Ishikawa (cell line): Measurements from ENCODE around the gene NKAIN2.

ENCODE experiments used
- CEBPB ChIP-seq: IDR thresholded peaks from 2 replicates; pipeline ENCODE4 v1.6.1; 2012
- EP300 ChIP-seq: IDR thresholded peaks from 2 replicates; pipeline ENCODE4 v1.6.1; 2012; ENCODE audit warnings: borderline replicate concordance
- NFIC ChIP-seq: IDR thresholded peaks from 2 replicates; pipeline ENCODE4 v1.6.1; 2012
- RAD21 ChIP-seq: IDR thresholded peaks from 2 replicates; pipeline ENCODE4 v1.6.1; 2012; ENCODE audit warnings: low read depth
- TAF1 ChIP-seq: IDR thresholded peaks from 2 replicates; pipeline ENCODE4 v1.6.1; 2012; ENCODE audit warnings: low read depth, mild to moderate bottlenecking
- TCF12 ChIP-seq: IDR thresholded peaks from 2 replicates; pipeline ENCODE4 v1.6.1; 2012; ENCODE audit warnings: low read depth
- YY1 ChIP-seq: IDR thresholded peaks from 2 replicates; pipeline ENCODE4 v1.6.1; 2012; ENCODE audit warnings: low read depth
- ZBTB7A ChIP-seq: IDR thresholded peaks from 2 replicates; pipeline ENCODE4 v1.6.1; 2012; ENCODE audit warnings: low read depth
- TF ChIP-seq, protein P1 (sequence below): IDR thresholded peaks from 2 replicates; pipeline ENCODE4 v1.6.1; 2012
- TF ChIP-seq, protein P2 (sequence below): IDR thresholded peaks from 2 replicates; pipeline ENCODE4 v1.6.1; 2012; ENCODE audit warnings: low read depth, mild to moderate bottlenecking
- TF ChIP-seq, protein P3 (sequence below): IDR thresholded peaks from 2 replicates; pipeline ENCODE4 v1.6.1; 2012

DNA sequence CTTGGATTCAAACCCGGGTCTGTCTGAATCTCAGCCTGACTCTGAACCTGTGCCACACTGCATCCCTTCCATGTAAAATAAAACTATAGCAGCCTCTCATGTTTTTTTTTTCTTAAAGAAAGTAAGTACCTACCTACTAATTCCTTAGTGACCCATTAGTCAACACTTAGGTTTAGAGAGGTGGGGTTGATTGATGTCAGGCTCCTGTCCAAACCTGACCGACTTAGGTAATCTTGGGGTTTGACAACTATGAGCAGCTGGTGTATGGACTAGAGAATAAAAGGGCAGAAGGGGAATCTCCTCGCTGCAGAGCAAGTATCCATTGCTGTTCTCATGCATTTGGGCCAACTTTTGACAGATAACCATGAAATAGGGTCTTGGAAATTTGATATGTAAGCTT, 6.5 kb downstream of the NKAIN2 start:
- no peak for TF ChIP-seq EP300
- no peak for TF ChIP-seq TCF12
- TF ChIP-seq, protein P1, sequence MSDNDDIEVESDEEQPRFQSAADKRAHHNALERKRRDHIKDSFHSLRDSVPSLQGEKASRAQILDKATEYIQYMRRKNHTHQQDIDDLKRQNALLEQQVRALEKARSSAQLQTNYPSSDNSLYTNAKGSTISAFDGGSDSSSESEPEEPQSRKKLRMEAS, result no peak
- TF ChIP-seq ZBTB7A, result no peak
- TF ChIP-seq CEBPB, result no peak
- no peak for TF ChIP-seq NFIC
- TF ChIP-seq, protein P2, sequence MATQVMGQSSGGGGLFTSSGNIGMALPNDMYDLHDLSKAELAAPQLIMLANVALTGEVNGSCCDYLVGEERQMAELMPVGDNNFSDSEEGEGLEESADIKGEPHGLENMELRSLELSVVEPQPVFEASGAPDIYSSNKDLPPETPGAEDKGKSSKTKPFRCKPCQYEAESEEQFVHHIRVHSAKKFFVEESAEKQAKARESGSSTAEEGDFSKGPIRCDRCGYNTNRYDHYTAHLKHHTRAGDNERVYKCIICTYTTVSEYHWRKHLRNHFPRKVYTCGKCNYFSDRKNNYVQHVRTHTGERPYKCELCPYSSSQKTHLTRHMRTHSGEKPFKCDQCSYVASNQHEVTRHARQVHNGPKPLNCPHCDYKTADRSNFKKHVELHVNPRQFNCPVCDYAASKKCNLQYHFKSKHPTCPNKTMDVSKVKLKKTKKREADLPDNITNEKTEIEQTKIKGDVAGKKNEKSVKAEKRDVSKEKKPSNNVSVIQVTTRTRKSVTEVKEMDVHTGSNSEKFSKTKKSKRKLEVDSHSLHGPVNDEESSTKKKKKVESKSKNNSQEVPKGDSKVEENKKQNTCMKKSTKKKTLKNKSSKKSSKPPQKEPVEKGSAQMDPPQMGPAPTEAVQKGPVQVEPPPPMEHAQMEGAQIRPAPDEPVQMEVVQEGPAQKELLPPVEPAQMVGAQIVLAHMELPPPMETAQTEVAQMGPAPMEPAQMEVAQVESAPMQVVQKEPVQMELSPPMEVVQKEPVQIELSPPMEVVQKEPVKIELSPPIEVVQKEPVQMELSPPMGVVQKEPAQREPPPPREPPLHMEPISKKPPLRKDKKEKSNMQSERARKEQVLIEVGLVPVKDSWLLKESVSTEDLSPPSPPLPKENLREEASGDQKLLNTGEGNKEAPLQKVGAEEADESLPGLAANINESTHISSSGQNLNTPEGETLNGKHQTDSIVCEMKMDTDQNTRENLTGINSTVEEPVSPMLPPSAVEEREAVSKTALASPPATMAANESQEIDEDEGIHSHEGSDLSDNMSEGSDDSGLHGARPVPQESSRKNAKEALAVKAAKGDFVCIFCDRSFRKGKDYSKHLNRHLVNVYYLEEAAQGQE, result no peak
- no peak for TF ChIP-seq YY1
- TF ChIP-seq RAD21, result no peak
- TF ChIP-seq TAF1, result no peak
- TF ChIP-seq, protein P3, sequence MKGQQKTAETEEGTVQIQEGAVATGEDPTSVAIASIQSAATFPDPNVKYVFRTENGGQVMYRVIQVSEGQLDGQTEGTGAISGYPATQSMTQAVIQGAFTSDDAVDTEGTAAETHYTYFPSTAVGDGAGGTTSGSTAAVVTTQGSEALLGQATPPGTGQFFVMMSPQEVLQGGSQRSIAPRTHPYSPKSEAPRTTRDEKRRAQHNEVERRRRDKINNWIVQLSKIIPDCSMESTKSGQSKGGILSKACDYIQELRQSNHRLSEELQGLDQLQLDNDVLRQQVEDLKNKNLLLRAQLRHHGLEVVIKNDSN, result no peak
